Activated CD4-positive, alpha-beta T cell treated with anti-CD3 and anti-CD28 coated beads, Interleukin-2, amount 50 U/mL, for 48 hours (primary cell): ENCODE results near the gene MYB.
A peak's percentile ranks its signal among the peaks of the same experiment; 100 is the strongest.
"Not testable (repeated sequence)": the region's sequence is repeated elsewhere in the genome, so short reads cannot be mapped to it uniquely, and the experiment has no call there.

Experiments used
- DNase-seq, 2 experiments: peaks; one replicate each; pipeline ENCODE4 v3.0.0-alpha.2; 2020

The MYB gene

DNA sequence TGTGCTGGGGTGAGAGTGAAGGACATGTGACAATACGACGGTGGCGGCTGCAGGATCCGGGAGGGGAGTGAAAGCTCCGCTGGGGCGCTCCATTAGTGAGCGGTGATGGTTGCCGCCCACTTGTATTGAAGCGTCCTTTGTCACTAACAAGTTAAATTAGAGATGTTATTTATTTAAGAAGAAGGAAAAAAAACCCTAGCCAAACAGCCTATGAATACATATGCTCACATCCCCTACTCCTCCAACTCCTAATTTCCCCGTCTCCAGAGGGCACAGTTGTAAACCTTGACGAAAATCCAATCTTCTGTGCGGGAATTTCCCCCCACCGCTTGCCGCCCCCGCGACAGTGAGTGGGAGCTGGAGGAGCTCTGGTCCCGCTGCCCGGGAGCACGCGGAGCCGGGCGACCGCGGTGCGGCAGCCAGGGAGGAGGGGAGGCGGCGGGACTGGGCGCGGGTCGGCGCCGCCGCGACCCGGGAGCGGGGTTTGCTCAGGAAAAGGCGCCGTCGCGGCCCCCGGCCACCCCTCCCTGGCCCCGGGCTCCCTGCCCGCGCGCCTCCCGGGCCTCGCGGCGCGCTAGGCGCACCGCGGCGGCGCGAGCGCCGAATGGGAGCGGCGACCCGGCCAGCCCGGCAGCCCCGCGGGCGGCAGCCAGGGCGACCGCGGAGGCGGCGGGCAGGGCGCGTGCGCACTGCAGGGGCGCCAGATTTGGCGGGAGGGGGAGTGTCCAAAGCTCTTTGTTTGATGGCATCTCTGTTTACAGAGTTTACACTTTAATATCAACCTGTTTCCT is at the start of gene MYB:
TSS of gene MYB (plus strand) at position 767 of the 791 bp plus-strand sequence. CDS start 206 bp downstream, outside the sequence.
- DNase-seq: peak; percentile 72 to 80

DNA sequence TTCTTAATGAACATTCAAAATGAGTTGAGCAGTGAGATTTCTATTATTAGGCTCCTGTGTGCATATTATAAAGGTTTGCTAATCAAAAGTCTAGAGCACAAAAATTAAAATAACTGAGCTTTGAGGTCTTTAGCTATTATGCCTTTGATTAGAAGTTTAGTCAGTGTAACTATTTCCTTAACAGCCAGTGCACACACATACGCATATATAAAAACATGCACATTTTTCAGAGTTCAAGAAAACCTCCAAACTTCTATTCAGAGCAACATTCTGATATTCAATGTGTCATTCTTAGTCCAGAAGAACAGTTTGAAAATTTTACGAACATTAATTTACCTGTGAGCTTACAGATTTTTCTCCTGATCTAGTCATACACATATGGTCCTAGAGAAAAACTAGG is 48.3 kb upstream of the MYB start:
- DNase-seq: no peak

DNA sequence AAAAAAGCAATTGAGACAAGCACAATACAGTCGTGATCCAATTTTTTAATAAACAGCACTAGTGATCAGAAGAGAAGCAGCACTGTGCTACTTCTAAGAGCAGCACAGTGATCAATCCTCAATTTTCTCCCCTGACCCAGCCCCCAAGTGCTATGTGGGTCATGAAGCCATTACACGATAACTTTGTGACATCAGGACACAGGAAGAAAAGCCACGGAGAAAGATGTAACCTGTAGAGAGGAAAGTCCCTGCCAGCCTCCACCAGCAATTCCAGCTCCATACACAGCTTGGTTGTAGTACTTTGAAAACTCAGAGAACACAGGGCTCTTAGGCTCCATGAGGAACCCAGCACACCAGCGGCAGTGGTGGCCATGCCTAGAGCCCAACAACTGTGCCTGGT is 45.3 kb upstream of the MYB start:
- DNase-seq: no peak

DNA sequence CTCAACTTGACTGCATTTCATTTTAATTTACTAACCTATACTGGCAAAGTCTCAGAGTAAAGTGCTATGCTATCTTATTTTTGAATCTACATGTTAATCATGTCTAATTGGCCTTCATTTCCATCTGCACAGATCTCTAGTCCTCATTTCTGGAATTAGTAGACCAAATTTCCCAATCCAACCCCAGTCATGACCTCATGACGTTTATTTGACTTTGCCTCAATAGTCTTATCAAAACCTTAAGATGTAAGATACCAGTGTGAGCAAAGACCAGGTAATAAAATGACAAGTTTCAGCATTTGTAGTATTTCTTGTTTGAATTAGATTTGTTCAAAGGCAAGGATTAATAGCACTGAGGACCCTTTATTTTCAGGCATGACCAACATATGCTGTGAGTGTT is 43.3 kb upstream of the MYB start:
- DNase-seq: no peak

DNA sequence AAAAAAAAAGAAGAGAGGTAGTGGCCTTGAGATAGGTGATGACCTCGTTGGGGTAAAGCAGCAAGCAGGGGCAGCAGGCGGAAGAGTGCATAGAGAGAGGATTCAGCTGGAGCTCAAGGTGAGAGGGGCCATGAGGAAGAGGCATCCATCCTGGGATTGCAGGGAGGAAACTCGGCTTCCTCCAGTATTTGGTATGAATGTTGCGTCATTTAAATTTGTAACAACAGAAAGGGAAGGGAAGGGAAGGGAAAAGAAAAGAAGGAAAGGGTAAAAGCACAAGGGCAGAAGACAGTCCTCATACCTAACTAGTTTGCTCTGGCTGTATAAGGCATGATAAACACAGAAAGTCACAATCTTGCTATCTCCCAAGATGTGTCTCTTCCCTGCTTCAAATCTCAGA is 39.9 kb upstream of the MYB start:
- no peak for DNase-seq

DNA sequence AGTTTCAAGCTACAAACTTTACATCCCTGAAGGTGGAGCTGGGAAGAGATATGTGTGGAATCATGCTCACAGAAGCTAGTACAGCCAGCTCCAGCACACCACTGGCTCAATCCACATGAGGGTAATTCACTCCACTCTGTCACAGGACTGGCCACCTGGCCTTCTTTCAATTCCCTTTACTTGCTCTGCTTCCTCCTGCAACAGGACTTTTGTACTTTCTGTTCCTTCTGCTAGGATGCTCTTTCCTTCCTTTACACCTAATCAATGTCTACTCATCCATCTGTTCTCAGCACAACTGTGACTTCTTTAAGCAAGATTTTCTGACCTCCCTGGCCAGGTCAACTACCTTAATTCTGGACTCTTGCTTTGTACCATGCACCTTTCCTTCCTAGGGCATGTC is 39.4 kb upstream of the MYB start:
- DNase-seq: no peak

DNA sequence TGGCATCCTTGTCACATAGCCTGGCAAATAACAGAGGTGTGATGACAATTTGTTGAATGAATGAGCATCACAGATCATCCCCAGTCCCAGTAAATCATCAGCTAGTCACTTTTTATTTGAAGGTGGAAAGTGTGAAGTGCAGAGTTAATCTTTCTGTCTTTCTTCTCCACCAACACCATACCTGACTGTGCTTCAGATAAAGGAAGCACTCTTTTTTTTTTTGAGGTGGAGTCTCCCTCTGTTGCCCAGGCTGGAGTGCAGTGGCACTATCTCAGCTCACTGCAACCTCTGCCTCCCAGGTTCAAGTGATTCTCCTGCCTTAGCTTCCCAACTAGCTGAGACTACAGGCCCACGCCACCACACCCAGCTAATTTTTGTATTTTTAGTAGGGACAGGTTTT is 38.9 kb upstream of the MYB start:
- not testable (repeated sequence) for DNase-seq

DNA sequence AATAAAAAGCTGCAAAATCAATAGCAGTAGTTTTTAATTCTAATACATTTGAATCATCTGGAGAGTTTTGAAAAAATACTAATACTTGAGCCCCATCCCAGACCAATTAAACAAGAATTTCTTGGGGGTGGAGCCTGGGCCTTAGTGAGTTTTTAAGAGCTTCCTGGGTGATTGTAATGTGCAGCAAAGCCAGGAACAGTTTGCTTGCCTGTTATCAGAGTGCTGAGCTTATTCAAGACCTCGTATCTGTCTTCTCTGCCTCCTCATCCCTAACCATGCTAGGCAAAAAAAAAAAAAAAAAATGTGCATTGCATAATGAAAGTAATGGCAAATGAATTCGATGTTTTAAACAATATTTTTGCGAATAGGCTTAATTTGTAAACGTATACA is 36.4 kb upstream of the MYB start:
- no peak for DNase-seq

DNA sequence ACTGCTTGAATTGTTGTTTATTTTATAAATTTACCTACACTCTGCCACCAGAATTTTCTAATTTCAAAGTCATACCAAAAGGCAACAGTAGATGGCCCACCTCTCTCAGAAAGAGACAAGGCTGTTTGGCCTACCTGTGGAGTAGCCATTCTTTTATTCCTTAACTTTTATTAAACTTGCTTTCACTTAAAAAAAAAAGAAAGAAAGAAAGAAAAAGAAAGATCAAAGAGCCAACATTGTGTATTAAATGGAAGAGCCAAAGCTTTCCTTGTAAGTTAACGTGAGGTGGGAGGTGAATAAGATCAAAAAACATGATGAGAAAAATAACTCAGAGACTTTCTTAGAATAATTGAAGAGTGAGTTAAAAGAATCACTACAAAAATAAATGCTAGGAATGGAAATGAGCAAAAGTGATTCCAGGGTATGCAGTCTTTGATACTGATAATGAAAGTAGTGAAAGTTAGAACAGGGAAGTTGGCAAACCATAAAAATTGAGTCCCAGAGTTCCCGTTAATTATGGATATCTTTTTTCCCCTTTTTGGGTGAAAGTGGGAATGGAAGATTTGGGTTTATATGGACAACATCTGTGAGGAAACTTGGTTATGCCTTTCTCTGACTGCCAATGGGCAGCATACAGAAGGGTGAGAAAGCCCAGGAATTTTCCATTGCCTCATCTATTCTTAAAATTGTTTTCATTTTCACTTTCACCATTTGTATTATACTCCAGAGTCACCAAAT is 35.9 kb upstream of the MYB start:
- no peak for DNase-seq

DNA sequence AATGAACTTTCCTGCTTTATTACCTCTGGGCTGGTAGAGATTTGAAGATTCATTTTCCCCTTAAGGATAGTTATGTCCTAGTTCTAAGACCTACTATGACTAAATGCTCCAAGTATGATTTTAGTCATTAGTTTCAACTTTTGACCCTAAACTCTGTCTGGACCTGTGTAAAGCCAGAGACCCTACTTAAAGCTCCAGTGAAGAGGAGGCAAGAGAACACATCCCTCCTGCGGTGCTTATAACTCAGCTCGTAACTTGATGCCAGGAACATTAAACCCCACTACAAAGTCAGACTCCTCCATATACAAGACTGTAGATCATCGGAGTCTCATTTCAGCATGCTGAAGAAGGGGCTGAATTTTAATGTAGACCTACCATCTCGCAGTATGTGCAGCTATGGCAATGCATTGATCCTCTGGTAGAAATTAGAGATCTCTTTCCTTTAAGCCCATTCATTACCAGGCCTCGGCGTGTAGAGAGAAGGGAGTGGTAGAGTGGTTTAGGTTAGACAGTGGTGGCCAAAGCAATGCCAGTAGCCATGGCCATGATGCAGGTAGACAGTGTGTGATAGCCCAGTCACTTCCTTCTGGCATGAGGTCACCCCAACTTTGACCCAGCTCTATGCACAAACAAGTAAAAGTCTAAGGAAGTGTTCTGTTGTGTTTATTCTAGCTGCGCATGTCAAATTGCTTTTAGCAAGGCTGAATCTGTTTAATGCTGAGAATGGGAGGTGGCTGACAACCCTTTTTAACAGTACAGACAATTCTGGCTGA is 34.8 kb upstream of the MYB start:
- DNase-seq: no peak

DNA sequence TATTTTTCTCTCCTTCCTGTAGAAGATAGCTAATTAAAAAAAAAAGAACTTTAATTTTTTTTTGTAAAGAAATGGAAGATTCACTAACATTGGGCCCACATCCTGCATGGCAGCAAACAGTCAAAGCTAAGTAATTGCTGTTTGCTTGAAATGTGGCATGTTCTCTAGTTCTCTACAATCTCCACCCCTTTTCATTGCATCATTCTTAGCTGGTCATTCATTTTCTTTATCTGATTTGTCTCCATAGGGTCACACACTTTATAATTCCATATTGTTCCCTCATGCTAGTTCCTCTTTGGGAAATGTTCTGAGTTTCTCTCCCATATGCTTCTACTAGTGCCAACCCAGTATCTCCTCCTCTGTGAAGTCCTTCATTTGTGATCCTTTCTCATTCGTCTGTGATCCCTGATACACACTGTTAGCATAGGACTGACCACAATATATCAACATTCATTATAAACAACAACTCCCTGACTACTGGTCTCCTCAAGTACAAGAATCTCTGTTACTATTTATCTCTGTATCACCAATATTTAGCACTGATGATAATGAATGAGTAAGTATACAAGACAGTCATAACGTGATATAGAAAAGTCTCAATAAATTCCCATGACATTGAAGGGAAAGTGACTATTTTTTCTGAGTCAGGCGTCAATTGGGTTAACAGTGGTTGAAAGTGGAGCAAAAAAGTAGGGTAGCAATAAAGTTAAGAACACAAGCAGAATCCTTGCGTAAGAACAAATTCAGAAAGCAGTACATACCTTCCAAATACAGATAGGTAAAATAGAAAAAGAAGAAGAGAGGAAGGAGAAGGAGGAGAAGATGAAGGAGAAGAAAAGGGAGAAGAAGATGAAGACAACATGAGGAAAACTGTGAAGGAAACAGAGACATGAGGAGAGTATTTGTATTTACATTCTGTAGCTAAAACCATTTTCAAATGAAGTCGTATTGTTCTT is 33.2 kb upstream of the MYB start:
- DNase-seq: no peak

DNA sequence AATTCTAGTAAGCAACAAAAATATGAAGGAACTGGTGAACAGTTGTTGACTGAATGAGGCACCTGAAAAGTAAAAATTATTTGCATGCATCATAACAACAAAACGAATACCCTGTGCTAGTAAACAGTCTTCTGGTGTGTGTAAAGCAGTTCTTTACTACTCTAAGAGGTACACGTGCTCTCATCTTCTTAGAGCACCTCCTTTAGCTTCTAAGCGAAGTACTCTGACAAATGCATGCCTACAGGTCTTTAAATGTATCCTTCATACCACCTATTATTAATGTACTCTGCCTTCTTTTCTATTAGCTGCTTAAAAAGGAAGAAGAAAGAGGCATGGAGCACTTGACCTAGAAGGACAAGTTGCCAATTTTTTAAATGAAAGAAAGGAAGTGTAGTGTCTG is 32.2 kb upstream of the MYB start:
- no peak for DNase-seq

DNA sequence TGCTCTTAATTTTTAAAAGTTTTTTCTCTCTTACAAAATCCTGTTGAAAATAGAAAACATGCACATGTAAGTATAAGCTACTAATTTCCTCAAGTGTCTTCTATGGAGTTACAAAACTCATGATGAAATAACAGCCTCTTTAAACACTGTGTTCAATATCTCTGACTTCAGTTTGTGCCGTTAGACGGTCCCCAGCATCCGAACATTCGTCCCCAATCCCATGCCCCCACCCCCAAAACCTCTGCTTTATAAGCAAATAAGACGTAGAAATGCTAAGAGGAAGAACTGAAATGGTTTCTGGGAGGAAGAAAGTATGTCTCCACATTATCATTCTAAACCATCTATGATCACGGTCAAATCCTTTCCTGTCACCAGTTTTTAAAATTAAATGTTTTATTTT is 31.7 kb upstream of the MYB start:
- DNase-seq: no peak

DNA sequence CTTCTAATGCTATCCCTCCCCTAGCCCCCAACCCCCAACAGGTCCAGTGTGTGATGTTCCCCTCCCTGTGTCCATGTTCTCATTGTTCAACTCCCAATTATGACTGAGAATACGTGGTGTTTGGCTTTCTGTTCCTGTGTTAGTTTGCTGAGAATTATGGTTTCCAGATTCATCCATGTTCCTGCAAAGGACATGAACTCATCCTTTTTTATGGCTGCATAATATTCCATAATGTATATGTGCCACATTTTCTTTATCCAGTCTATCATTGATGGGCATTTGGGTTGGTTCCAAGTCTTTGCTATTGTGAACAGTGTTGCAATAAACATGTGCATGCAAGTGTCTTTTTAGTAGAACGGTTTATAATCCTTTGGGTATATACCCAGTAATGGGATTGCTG is 30.6 kb upstream of the MYB start:
- DNase-seq: not testable (repeated sequence)

DNA sequence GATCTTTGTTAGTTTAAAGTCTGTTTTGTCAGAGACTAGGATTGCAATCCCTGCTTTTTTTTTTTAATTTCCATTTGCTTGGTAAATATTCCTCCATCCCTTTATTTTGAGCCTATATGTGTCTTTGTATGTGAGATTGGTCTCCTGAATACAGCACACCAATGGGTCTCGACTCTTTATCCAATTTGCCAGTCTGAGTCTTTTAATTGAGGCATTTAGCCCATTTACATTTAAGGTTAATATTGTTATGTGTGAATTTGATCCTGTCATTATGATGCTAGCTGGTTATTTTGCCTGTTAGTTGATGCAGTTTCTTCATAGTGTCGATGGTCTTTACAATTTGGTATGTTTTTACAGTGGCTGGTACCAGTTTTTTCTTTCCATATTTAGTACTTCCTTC is 27.0 kb upstream of the MYB start:
- not testable (repeated sequence) for DNase-seq

DNA sequence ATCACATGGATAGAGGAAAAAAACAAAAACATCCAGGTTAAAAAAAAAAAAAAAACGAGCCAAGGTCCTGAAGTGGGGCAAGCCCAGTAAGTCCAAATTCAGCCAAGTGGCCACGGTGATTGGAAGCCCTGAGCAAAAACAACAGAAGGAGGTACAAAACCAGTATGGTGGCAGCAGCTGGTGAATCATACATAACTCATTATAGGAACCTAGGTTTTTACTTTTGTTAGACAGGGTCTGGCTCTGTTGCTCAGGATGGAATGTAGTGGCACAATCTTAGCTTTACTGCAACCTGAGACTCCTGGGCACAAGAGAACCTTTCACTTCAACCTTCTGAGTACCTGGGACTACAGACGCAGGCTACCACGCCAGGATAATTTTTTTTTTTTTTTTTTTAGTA is 22.7 kb upstream of the MYB start:
- DNase-seq: no peak

DNA sequence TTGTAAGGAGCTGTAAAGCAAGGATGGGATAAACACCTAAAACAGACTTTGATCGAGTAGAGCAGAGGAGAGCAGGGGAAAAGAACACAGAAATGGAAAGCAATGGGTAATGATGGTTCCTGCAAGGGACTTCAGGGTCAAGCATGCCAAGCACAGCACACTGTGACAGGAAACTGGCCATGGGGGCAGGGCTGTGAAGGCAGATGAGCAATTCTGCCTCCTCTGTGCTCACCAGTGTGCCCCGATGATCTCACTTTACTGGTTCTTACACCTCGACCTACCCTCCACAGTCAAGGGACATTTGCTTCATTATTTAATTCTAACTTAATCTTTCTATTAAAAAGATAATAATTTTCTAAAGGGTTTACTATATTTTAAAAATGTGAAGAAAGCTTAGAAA is 21.6 kb upstream of the MYB start:
- peak; percentile 40 to 58 for DNase-seq

DNA sequence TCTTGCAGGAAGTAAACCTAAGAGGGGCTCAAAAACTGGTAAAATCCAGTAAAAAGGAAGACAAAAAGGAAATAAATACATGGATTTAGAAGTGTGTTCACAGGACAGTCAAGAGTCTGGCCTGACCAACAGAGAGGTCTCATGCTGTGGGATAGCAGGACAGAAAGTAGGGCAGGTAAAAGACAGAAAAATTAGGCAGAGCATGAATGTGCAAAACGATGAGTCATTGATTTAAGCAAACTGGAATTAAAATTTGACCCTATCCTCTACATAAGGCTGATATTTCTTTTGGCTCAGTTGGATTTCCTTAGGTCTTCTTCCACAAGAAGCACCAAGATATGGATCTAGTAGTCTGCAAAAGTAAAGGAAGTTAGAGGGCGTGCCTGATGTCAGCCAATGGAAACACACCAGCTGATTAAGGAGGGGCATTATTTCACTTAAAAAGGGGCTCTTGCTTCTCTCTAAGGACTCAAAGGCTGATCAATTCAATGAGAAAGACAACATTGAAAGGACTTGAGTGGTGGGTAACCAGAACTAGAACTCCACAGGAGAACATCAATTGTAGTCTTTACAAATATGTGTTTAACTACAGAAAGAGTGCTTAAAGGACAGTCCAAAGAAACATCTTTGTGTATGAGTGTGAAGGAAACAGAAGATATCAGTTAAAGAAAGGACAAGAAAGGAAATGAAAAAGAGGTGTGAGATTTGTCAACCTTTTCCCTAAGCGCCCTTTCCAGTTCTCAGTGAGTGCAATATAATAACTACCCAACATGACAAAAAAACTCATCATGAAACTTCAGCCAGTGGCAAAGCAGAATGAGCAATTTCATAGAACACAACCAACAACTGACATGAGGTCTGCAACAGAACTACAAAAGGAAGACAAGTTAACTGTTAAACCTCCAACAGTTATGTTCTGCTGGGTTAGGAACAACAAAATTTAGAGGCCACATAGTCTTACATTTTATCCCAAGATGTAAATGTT is 19.4 kb upstream of the MYB start:
- no peak for DNase-seq

DNA sequence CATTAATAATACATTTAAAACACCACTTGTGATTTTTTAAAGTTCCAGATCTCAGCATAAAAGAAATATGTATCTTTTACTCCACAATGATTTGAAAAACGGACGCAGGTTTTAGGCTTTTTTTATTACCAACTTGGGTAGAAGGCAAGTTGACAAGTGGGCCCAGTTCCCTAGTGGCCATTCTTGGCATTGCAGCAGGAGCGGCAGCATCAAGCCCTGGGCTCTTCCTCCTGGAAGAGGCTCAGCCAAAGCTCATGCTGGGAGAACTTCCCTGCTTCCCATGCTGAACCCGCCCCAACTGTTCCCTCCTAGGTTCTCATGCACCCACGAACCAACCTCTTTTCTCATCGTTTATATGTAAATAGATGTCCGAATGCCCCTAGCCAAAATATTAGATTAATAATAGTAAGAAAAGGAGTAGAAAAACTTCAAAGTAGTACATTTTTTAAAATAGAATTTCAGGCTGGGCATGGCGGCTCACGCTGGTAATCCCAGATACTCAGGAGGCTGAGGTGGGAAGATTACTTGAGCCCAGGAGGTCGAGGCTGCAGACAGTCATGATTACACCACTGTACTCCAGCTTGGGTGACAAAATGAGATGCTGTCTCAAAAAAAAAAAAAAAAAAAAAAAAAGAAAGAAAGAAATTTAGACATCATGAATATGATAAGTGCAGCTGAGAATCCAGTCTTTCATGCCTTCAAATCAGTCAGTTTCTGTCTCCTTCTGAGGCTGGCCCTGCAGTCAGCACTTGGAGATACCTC is 18.2 kb upstream of the MYB start:
- peak; percentile 59 to 69 for DNase-seq

DNA sequence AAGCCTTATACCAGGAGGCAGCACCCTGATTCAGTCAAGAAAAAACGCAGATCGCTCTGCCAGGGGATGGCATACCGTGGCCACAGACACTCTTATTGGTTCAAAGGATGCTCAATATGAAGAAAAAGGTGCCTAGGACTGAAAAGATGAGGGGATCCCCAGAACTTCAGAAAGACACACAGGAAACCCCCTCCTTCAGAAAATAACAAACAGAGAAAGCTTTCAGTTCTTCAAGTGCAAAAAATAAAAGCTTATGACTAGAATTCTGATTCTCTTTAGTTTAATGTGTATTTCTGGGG is 17.7 kb upstream of the MYB start:
- peak; percentile 49 to 63 for DNase-seq

DNA sequence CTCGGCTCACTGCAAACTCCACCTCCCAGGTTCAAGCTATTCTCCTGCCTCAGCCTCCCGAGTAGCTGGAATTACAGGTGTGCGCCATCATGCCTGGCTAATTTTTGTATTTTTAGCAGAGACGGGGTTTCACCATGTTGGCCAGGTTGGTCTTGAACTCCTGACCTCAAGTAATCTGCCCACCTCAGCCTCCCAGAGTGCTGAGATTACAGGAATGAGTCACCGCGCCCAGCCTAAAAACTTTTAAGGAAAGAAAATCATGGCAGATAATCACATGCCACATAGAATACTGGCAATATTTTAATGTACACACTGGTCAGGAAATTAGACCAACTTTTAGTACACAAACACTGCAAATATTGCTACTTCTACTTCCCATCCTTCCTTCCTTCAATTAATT is 16.7 kb upstream of the MYB start:
- DNase-seq: not testable (repeated sequence)
